GM18526 (cell line): ENCODE data around the gene FOXQ1.

ENCODE experiments used
- POLR2A ChIP-seq: IDR thresholded peaks from 3 replicates; pipeline ENCODE4 v1.6.1; 2011; ENCODE audit not compliant: insufficient read length; ENCODE audit errors: extremely low read depth

Gene FOXQ1

DNA sequence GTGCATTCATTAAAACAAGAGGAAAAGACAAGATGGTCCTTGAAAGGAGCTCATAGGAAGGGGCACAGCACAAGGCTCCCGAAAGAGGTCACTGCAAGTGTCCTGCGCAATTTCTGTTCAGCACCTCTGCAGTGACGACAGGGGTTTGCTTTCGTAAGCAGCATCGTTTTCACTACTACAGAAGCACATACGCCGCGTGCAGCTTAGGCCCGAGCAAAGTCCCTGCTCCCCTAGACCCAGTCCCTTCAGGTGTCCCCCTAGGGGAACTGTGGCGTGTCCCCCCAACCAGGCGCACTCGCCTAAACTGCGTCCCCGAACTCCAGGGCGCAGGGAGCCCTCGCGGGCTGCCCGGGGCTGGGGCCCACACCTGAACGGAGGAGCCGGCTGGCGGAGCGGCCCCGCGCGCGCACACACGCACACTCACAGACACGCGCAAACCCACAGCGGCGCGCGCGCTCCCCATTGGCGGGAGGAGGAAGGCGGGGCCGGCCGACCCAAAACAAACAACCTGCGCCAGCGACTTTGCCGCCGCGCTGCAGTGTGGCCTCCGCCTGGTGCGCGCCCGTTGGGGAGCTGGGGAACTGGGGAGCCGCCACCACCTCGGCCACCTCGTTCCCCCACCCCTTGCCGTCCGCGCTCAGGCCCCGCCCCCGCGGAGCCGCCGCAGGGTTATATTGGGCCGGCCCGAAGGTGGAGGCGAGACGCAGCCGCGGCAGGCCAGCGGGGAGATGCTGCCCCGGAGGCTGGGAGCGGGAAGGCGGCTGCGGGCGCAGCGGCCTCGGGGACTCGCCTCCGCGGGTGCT is at the start of gene FOXQ1:
Gene FOXQ1 (plus strand): TSS at position 699 of the 803 bp plus-strand sequence. CDS start 607 bp downstream, outside the sequence.
- TF ChIP-seq POLR2A = no peak

- no peak for TF ChIP-seq POLR2A
Observed at GRCh38 chr6:1262704-1263038, 49.2 kb upstream of the FOXQ1 start.

DNA sequence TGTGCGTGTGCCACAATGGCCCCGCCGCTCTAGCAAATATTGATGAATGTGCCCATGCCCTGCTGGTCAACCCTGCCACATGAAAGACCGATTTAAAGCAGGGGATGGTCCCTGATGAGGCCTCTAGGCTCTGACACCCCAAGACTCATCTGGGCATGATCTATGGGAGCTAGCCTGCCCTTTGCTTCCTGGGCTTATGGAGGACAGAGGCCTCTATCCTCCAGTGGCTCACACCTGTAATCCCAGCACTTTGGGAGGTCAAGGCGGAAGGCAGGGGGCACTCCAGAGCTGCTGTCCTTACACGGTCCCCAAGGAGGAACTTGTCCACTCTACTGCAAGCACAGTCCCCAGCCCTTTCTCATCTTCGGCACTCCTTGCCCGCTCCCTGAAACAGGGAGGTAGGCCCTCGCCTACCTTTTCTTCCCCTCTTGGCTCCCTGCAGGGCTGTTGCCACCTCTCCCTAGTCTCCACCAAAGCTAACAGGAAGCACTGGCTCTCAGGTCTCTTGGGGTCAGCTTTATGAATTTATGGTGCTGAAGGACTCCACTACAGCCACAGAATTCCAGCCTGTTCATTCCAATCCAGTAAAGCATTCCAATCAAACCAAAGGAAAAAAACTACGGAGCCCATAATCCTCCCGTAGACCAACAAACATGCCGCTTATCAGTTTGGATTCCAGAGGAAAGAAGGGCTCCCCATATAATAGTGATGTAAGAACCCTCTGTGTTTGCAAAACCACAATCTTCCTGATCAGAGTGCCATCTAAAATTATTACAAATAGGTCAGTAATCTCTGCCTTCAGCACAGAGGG is 48.7 kb upstream of the FOXQ1 start:
- TF ChIP-seq POLR2A = no peak

GRCh38 chr6:1263850-1264377 is 48.0 kb upstream of the FOXQ1 start:
- TF ChIP-seq POLR2A = no peak

DNA sequence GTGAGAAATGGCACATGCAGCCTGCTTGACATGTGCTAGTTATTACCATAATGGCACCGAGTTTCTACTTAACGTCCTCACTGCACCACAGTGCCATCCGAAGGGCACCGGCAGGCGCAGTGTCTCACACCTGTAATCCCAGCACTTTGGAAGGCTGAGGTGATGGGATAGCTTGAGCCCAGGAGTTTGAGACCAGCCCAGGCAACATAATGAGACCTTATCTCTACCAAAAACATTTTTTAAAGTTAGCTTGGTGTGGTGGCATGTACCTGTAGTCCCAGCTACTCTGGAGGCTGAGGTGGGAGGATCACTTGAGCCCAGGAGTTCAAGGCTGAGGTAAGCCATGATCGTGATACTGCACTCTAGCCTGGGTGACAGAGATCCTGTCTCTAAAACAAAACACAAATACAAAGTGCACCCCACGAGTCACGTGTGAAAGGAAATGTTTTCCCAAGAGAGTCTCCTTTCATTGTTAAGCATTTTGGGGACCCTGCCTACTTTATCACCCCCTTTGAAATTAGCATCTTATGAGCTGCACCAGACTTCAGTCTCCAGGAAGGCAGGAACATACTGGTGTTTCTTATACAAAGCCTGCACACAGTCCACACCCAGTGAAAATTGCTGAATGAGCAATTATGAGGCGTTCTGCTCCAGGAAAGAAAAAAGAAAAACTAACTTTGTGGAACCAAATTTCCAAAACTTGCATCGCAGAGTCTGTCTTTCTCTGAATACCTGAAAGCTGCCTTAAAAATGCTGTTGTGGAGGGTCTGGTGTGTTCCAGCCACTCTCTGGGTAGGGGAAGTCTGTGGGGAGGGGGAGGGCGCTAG is 47.1 kb upstream of the FOXQ1 start:
- TF ChIP-seq POLR2A = no peak

DNA sequence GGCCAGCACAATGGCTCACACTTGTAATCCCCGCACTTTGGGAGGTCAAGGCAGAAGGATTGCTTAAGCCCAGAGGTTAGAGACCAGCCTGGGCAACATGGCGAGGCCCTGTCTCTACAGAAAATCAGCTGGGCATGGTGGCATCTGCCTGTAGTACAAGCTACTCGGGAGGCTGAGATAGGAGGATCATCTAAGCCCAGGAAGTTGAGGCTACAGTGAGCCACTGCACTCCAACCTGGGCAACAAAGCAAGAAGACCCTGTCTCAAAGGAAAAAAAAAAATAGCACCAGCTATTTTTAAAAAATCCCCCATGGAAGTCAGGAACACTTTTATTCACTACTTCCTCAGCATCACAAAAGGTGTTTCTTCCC is 45.2 kb upstream of the FOXQ1 start:
- no peak for TF ChIP-seq POLR2A

DNA sequence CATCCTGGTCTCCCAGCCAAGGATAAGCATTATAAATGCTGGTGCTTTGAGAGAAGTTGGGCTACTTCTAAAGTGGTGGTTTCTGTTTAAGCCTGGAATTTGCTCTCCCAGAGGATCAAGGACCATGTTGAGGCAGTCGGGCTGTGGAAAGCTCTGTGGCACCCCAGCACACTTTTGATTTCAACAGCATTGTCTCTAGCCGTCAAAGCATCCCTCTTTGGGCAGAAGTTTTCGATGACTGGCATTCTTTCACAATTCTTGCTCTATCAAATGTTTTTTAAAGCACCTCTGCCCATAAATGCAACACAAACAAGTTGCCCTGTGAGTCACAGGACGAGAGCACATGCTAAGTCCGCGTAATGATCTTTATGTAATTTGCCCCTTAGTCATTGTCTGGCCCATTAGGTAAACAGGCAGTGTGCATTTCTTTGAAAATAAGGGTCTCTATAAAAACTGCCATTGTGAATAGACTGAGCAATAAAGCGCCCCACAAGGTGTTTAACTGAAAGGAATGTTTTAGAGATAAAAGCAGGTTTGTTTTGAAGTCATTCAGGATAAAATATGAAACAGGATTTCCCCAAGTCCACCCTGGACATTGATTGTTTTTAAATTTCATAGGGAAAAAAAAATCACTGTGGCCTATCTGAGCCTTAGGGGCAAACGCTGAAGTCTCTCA is 44.7 kb upstream of the FOXQ1 start:
- TF ChIP-seq POLR2A = no peak

DNA sequence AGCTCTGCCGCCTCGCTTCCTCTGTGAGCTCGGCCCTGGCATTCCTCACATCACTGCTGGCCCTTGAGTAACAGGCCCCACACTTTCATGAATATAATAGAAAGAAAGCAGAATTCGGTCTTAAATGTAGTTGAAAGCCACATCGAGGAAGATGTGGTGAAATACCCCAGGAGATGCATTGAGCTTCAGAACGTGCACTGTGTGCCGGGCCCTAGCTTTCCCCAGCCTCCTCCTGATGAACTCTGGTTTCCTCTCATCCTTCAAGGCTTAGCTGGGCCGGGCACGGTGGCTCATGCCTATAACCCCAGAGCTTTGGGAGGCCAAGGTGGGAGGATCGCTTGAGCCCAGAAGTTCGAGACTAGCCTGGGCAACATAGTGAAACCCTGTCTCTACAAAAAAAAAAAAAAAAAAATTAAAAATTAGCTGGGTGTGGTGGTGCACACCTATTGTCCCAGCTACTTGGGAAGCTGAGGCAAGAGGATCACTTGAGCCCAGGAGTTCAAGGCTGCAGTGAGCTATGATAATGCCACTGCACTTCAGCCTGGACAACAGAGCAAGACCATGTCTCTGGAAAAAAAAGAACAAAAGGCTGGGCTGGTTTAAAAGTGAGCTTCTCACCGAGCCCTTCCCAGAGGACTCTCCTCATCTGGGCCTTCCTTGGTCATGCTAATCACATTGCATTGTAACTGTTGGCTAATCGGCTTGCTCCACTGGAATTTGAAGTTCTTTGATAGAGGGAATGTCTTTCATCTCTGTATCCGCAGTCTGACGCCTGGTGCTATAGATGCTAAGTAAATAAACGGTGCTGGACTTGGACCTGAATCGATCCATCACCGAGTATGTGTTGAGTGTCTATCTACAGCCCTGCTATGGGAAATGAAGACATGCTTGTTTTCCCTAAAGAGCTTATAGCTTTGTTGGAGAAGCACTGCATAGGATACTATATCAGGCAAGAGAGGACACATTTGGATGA is 43.8 kb upstream of the FOXQ1 start:
- no peak for TF ChIP-seq POLR2A

- TF ChIP-seq POLR2A = no peak
Observed at GRCh38 chr6:1271071-1271763, 40.7 kb upstream of the FOXQ1 start.

GRCh38 chr6:1278061-1278720 is 33.7 kb upstream of the FOXQ1 start:
- no peak for TF ChIP-seq POLR2A

DNA sequence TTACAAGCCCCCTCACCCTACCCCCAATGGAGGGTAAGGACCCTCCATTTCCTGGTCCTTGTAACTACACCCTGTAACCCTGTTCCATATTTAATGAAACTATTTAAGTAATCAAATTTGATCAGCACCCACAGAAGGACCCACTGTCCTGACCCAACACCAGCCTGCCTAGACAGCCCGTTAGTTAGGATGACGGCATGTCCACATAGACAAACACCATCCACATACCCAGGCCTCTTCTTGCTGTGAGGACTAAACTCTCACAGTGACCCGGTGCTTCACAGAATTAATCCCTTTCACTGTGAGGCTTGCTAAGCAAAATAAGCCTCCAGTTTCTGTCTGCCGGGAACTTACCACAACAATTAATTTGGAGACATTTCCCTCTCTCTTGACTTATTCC is 32.8 kb upstream of the FOXQ1 start:
- no peak for TF ChIP-seq POLR2A

GRCh38 chr6:1280666-1281300 is 31.1 kb upstream of the FOXQ1 start:
- no peak for TF ChIP-seq POLR2A

DNA sequence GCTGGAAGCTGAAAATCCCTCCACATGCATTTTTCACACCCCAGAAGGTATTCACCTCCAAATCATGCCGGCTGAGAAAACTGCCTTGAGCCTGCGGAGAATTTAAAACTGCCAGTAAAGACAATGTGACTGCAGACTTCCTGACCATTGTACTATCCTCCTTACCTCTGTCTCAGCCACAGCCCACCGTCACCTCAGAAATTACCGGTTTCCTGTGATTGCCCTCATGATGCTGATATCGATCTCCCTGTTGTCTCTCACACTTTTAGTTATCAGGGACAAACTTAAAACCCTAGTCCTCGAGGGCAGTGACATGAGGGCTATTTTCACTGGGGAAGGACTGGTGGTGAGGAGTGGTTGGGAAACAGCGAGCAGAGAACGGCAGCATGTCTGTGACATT is 30.2 kb upstream of the FOXQ1 start:
- no peak for TF ChIP-seq POLR2A
